HepG2 (cell line): ENCODE results near the gene MDH2. TPM values are rescaled to one million over a fixed set of nuclear protein-coding genes. Genes with fewer than 3 reads are reported as not detected.

Experiments used
- ATAC-seq: fragments of 200-7000 bp; cut with Tn5 transposase; 3 replicates; pipeline ENCODE4 v1.9.1; 2020; ENCODE audit warnings: mild to moderate bottlenecking, moderate library complexity
- BruUV-seq: library from RNA; stranded (reverse); fragments of 400-500 nt; replicated peaks from 2 replicates; lab custom pipeline; 2021; lab: Mats Ljungman, UMichigan
- CTCF ChIA-PET: fragments of 300-600 bp; formaldehyde crosslinking; extraction: SDS; loops from one replicate; lab custom pipeline; 2021; ENCODE audit warnings: low total read pairs, inconsistent platforms, low intra/inter-chr PET ratio; lab: Yijun Ruan, JAX
- POLR2A ChIA-PET: fragments of 350-600 bp; sonication (Branson Sonifier 250); formaldehyde crosslinking; loops from one replicate; lab custom pipeline; 2020; ENCODE audit warnings: antibody characterized with exemption, inconsistent platforms; lab: Yijun Ruan, JAX
- DNase-seq: peaks from one replicate; pipeline ENCODE4 v3.0.0-alpha.2; 2015; ENCODE audit warnings: low spot score
- FAIRE-seq: peaks from 3 replicates; lab custom pipeline; 2011; peaks lifted over from hg19 to GRCh38; lab: Jason Lieb, UNC
- H2AFZ ChIP-seq: one replicate; pipeline ENCODE4 v1.6.1; 2011; ENCODE audit warnings: low read length, inconsistent platforms
- H3K27ac ChIP-seq: fragments of 300-600 bp; 3 replicates; pipeline ENCODE4 v1.8.0; 2011; ENCODE audit warnings: mixed run types, mild to moderate bottlenecking, mixed read lengths, low read length, inconsistent platforms; ENCODE audit not compliant: insufficient read depth; ENCODE audit errors: extremely low read length
- H3K27me3 ChIP-seq, 2 experiments: fragments of 200-600 bp in 1 of 2; 2 replicates in 1 of 2; 3 replicates in 1 of 2; pipeline versions ENCODE4 v1.6.0 to v1.8.0; 2011; ENCODE audit warnings: low read length in 2 of 2, mild to moderate bottlenecking in 2 of 2, moderate library complexity in 2 of 2, inconsistent platforms in 1 of 2; ENCODE audit not compliant: insufficient read depth in 2 of 2, control insufficient read depth in 1 of 2
- H3K36me3 ChIP-seq, 2 experiments: fragments of 200-600 bp in 1 of 2; replicated peaks in 1 of 2; 2 replicates in 1 of 2; 3 replicates in 1 of 2; pipeline versions ENCODE4 v1.5.1 to v1.8.0; 2011; ENCODE audit warnings: low read length in 2 of 2, inconsistent platforms in 1 of 2; ENCODE audit not compliant: insufficient read depth in 2 of 2, control insufficient read depth in 1 of 2
- H3K4me1 ChIP-seq: 2 replicates; pipeline ENCODE4 v1.5.1; 2012; ENCODE audit warnings: low read length, inconsistent platforms; ENCODE audit not compliant: insufficient read depth
- H3K4me2 ChIP-seq: 2 replicates; pipeline ENCODE4 v1.6.0; 2011; ENCODE audit warnings: low read depth, low read length, inconsistent platforms
- H3K4me3 ChIP-seq, 3 experiments: fragments of 200-600 bp in 1 of 3; sonication (generic), shearing (Covaris generic) in 1 of 3; replicated peaks in 1 of 3; 2 replicates each; pipeline ENCODE4 v1.5.1; 2011 to 2016; ENCODE audit warnings: low read length in 3 of 3, inconsistent platforms in 2 of 3, low read depth in 2 of 3, mild to moderate bottlenecking in 2 of 3, control low read depth in 1 of 3, mixed read lengths in 1 of 3; ENCODE audit not compliant: insufficient read depth in 1 of 3
- H3K79me2 ChIP-seq: one replicate; pipeline ENCODE4 v1.6.1; 2011; ENCODE audit warnings: low read length, inconsistent platforms; ENCODE audit not compliant: insufficient read depth
- H3K9ac ChIP-seq: 2 replicates; pipeline ENCODE4 v1.6.0; 2011; ENCODE audit warnings: mild to moderate bottlenecking, low read depth, low read length, inconsistent platforms; ENCODE audit not compliant: insufficient read depth
- H3K9me3 ChIP-seq: 2 replicates; pipeline ENCODE4 v1.5.1; 2012; ENCODE audit warnings: mild to moderate bottlenecking, low read length
- H4K20me1 ChIP-seq: 2 replicates; pipeline ENCODE4 v1.6.0; 2011; ENCODE audit warnings: inconsistent platforms, mild to moderate bottlenecking, low read length, moderate library complexity; ENCODE audit not compliant: insufficient read depth
- ARID2 ChIP-seq: sonication (generic); formaldehyde crosslinking; IDR thresholded peaks from 2 replicates; pipeline ENCODE4 v1.8.1; 2022; ENCODE audit warnings: mild to moderate bottlenecking, missing genetic modification reagents, borderline replicate concordance
- NONO ChIP-seq, 2 experiments: fragments of 450-650 bp in 1 of 2; sonication (generic) in 1 of 2; formaldehyde crosslinking in 1 of 2; IDR thresholded peaks in 1 of 2; conservative IDR thresholded peaks in 1 of 2; 2 replicates each; pipeline versions ENCODE4 v1.6.1 to v1.8.0; 2017 to 2022; ENCODE audit warnings: mild to moderate bottlenecking in 1 of 2, missing genetic modification reagents in 1 of 2, moderate library complexity in 1 of 2
- TMF1 ChIP-seq: sonication (generic); formaldehyde crosslinking; IDR thresholded peaks from 2 replicates; pipeline ENCODE4 v1.8.1; 2022; ENCODE audit warnings: low read depth, missing genetic modification reagents
- ZNF7 ChIP-seq: IDR thresholded peaks from 2 replicates; pipeline ENCODE4 v1.6.1; 2016; ENCODE audit warnings: missing biosample characterization, missing genetic modification reagents
- ZNF713 ChIP-seq: sonication (generic); formaldehyde crosslinking; IDR thresholded peaks from 2 replicates; pipeline ENCODE4 v1.4.0; 2020; ENCODE audit warnings: mild to moderate bottlenecking, missing genetic modification reagents
- WGBS: methylation state at CpG from one replicate; pipeline ENCODE4 v1.1.6; 2017; ENCODE audit warnings: low lambda C conversion rate; 5-methylcytosine and 5-hydroxymethylcytosine counted together
- in situ Hi-C: cut with HindIII; loops from 2 replicates; pipeline ENCODE4 v1.10.0; 2017; ENCODE audit warnings: low pct_unique_long_range_greater_than_20kb; ENCODE audit not compliant: extremely low pct_ligation_motif_present
- intact Hi-C: fragments of 100-400 bp; cut with micrococcal nuclease; formaldehyde crosslinking; loops from one replicate; pipeline ENCODE4 v1.10.0; 2022; ENCODE audit not compliant: unreplicated experiment
- polyA plus RNA-seq, 8 experiments: library from polyadenylated mRNA; depleted of rRNA in 3 of 8; stranded (reverse) in 7 of 8; unstranded in 1 of 8; fragments of >200 nt; fragmentation: Illumina TruSeq in 4 of 8; extraction: Trizol in 4 of 8; gene quantifications; 2 replicates each; pipeline versions ENCODE4 v1.2.1 to v1.2.3, GENCODE V29; 2011 to 2016; ENCODE audit warnings: low read depth in 4 of 8, missing spikeins in 1 of 8, mixed read lengths in 1 of 8; ENCODE audit not compliant: insufficient read depth in 1 of 8
- total RNA-seq, 5 experiments: library from RNA; depleted of rRNA; stranded (reverse); fragments of >200 nt; fragmentation: Illumina TruSeq; extraction: Trizol; gene quantifications; 2 replicates each; pipeline ENCODE4 v1.2.3, GENCODE V29; 2016; ENCODE audit warnings: low read depth in 1 of 5
- TF ChIP-seq, protein P1 (sequence below): sonication (generic); formaldehyde crosslinking; IDR thresholded peaks from 2 replicates; pipeline ENCODE4 v1.5.0; 2020; ENCODE audit warnings: mild to moderate bottlenecking, missing genetic modification reagents, moderate library complexity
- TF ChIP-seq, protein P2 (sequence below): sonication (generic); formaldehyde crosslinking; IDR thresholded peaks from 2 replicates; pipeline ENCODE4 v1.4.0; 2020; ENCODE audit warnings: mild to moderate bottlenecking, missing genetic modification reagents

MDH2 gene
- total and polyA plus RNA-seq, 2 of the 13 experiments (the other 11 are each of a cell fraction or from before 2014, with no cell fraction given): 81.4 to 90.3 TPM

DNA sequence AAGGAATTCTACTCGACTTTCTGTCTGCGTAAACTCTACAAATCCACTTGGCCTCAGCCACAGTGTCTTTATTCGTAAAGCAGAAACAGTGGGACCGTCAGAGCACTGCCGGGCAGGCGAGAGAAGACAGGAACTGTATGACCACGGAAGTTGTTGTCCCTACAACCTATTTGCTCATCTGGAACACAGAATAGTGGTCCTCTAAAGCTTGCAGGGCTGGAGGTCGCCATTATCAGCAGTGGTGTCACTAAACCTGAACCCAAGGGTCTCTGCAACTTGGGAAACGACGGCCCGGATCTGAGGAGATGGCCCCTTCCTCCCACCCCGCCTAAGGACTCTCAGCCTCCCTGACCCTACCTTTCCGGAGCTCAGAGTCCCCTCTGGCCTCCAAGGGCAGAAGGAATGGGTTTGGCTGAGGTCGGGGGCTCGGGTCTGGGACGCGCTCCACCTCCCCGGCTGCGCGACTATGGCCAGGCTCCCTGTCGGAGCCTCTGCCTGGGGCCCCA is 548 bp upstream of the MDH2 start (continued):
- TF ChIP-seq ZNF713 (no peak), ARID2 (0 out of 2 replicates have a peak, but pooled peaks have one; percentile 4), NONO (IDR thresholded peaks at IDR 0.05) (no peak), NONO (CRISPR knock-in tag; conservative IDR thresholded peaks at IDR 0.05) (no peak)

DNA sequence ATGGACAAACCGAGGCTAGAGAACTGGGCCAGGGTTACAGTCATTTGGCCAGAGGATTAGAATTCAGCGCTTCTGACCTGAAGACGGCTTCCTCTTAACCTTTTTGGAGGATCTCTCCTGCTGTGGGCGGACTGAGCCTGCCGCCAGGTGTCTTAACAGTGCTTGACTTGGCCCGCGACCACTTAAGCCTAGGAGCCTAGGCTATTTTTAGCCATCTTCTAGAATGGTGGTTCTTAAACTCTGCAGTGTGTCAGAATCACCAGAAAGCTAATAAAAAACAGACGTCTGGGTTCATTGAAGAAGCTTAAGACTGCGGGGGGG is 722 bp downstream of the MDH2 start:
- peaks cover 69% of the 10 kb centered on the region for H3K79me2 ChIP-seq
- peak overlapping the region; percentile 86 to 98 (median 95) for H3K4me3 ChIP-seq
- no peak overlapping the region for H2AFZ ChIP-seq
- ChIA-PET POLR2A (interaction anchor here (0.9 to 2.4 kb wide), 8 partner anchors 19 to 170 kb away, joined by 3 to 16 read pairs (median 6); partner anchors contain the start of gene RHBDD2), CTCF (no interaction called here)
- H3K9ac ChIP-seq: peak overlapping the region; percentile 99
- H3K36me3 ChIP-seq: peaks cover 2 to 29% of the 10 kb centered on the region in 2 experiments; a peak in 4 of 5 replicates
- intact Hi-C loops: loop anchor here (5.0 kb wide), 1 partner anchor 84 kb away; no protein-coding TSS in a partner anchor
- peak overlapping the region; percentile 90 for H3K27ac ChIP-seq
- no peaks in the 10 kb centered on the region for H3K9me3 ChIP-seq
- no peaks in the 10 kb centered on the region; a peak in 1 of 5 replicates for H3K27me3 ChIP-seq
- WGBS: 0% methylated on average over 9 of the region's 9 CpGs
- peaks cover 69% of the 10 kb centered on the region for H3K4me1 ChIP-seq
- peak; percentile 14 for ATAC-seq
- DNase-seq: no peak
- in situ Hi-C loops: no loop called here
- peak overlapping the region; percentile 90 for H3K4me2 ChIP-seq
- peak; percentile 44 for FAIRE-seq
- BruUV-seq: no TSS peak
- no peaks in the 10 kb centered on the region for H4K20me1 ChIP-seq
- TF ChIP-seq, protein P1, sequence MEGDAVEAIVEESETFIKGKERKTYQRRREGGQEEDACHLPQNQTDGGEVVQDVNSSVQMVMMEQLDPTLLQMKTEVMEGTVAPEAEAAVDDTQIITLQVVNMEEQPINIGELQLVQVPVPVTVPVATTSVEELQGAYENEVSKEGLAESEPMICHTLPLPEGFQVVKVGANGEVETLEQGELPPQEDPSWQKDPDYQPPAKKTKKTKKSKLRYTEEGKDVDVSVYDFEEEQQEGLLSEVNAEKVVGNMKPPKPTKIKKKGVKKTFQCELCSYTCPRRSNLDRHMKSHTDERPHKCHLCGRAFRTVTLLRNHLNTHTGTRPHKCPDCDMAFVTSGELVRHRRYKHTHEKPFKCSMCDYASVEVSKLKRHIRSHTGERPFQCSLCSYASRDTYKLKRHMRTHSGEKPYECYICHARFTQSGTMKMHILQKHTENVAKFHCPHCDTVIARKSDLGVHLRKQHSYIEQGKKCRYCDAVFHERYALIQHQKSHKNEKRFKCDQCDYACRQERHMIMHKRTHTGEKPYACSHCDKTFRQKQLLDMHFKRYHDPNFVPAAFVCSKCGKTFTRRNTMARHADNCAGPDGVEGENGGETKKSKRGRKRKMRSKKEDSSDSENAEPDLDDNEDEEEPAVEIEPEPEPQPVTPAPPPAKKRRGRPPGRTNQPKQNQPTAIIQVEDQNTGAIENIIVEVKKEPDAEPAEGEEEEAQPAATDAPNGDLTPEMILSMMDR (CRISPR knock-in tag): peak; percentile 31; the same call in 1 of the 2 replicates
- TF ChIP-seq, protein P2, sequence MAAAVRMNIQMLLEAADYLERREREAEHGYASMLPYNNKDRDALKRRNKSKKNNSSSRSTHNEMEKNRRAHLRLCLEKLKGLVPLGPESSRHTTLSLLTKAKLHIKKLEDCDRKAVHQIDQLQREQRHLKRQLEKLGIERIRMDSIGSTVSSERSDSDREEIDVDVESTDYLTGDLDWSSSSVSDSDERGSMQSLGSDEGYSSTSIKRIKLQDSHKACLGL: no peak
- no peak for TF ChIP-seq TMF1 (CRISPR knock-in tag)
- TF ChIP-seq ZNF7 (CRISPR knock-in tag): peak; percentile 80
